HUES48 (cell line): ENCODE data around the gene SCUBE1.

Experiments
- H3K27ac ChIP-seq: one replicate; pipeline ENCODE4 v1.7.0; 2013; ENCODE audit warnings: low read depth, low read length, inconsistent platforms
- H3K27me3 ChIP-seq: 2 replicates; pipeline ENCODE4 v1.6.1; 2013; ENCODE audit warnings: mild to moderate bottlenecking, low read length; ENCODE audit not compliant: control insufficient read depth, insufficient read depth
- H3K36me3 ChIP-seq: 2 replicates; pipeline ENCODE4 v1.6.1; 2013; ENCODE audit warnings: low read length; ENCODE audit not compliant: control insufficient read depth, insufficient read depth
- H3K4me1 ChIP-seq: 2 replicates; pipeline ENCODE4 v1.6.1; 2013; ENCODE audit warnings: mild to moderate bottlenecking, low read length; ENCODE audit not compliant: control insufficient read depth, insufficient read depth
- H3K4me3 ChIP-seq: 2 replicates; pipeline ENCODE4 v1.5.1; 2013; ENCODE audit warnings: mild to moderate bottlenecking, low read depth, low read length
- H3K9ac ChIP-seq: 2 replicates; pipeline ENCODE4 v1.6.1; 2013; ENCODE audit warnings: mild to moderate bottlenecking, low read depth, low read length, moderate library complexity
- H3K9me3 ChIP-seq: 2 replicates; pipeline ENCODE4 v1.6.1; 2013; ENCODE audit warnings: low read length; ENCODE audit not compliant: control insufficient read depth, insufficient read depth

The SCUBE1 gene

DNA sequence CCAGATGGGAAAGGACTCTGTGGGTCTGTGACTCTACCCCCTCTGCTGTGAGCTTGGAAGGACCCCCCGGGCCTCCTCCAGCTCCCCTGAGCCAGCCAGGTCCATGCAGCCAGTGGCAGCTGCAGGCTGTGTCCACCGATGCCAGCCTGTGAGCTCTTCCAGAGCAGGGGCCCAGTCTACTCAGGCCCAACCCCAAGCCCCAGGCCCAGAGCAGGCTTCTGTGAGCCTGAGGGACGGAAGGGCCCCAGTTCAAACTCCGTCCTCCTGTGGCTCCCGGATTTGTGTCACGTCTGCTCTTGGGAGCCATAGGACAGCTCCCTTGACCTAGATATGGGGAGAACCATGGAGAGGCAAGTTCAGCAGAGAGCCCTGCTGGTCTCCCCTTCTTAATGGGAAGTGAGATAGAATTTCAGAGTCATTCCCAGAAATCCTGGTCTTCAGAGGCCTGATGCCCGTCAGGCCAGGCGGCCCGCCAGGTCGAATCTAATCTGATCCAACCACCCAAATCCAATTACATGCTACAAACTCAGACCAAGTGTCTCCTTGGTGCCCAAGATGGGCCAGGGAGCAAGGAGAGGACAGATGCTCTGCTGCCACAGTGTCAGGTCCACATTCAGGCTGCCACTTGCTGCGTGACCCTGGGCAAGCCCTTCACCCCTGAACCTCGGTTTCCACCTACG lies 75.1 kb downstream of the SCUBE1 start:
- Histone ChIP-seq H3K4me1 (no peaks in the 10 kb centered on the region; the same call in 1 of the 2 replicates), H3K4me3 (no peak overlapping the region), H3K36me3 (no peaks in the 10 kb centered on the region), H3K27me3 (no peaks in the 10 kb centered on the region), H3K9me3 (no peaks in the 10 kb centered on the region), H3K27ac (no peak overlapping the region), H3K9ac (no peak overlapping the region)

DNA sequence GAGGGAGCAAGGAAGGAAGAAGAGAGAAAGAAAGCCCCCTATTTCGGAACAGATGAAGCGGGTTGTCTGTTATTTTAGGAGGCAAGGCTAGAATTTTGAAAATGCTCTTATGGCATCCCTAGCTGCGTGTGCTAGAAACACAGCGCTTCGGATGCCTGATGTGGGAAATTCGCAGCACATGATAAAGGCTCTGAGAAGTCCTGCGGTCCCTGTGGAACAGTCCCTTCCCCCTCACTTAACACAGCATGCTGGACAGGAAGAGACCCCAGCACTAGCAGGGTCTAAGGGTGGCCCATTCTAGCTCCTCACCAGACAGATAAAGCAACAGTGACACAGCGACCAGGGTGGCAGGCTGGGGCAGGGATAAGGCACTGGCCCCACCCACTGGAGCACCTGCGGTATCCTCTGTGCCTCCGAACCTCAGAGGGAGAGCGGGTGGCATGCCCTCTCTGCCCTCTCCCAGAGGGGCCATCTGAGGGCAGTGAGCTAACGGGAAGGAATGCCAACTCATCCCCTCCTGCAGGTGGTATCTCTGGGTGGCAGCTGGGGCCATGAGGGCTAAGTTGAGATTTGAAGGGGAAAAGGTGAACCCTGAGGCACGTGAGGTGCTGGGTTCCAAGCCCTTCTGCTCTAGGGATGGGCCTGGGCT lies 75.7 kb downstream of the SCUBE1 start:
- Histone ChIP-seq H3K4me1 (no peaks in the 10 kb centered on the region; the same call in 1 of the 2 replicates), H3K27ac (no peak overlapping the region), H3K27me3 (no peaks in the 10 kb centered on the region), H3K9me3 (no peaks in the 10 kb centered on the region), H3K9ac (no peak overlapping the region), H3K36me3 (no peaks in the 10 kb centered on the region), H3K4me3 (no peak overlapping the region)

DNA sequence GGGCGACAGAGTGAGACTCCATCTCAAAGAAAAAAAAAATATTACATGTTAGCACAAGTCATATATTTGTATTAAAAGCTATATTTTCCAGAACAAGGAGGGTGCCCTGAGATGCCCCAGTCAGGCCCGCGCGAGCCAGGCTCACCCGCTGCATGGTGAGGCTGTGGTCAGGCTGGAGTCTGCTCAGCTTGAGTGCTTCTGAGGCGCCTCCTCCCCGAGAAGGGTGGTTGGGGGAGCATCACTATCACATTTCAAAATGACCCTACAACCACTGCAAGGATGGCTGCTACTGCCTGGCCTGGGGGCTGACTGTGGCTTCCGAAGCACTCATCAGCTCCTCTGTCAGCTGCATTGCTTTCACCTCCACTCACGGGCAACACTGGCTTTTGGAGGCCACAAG lies 77.1 kb downstream of the SCUBE1 start:
- H3K9ac ChIP-seq = no peak overlapping the region
- H3K4me1 ChIP-seq = no peaks in the 10 kb centered on the region; the same call in 1 of the 2 replicates
- H3K4me3 ChIP-seq = no peak overlapping the region
- no peaks in the 10 kb centered on the region for H3K27me3 ChIP-seq
- H3K9me3 ChIP-seq = no peaks in the 10 kb centered on the region
- H3K27ac ChIP-seq = no peak overlapping the region
- no peaks in the 10 kb centered on the region for H3K36me3 ChIP-seq

DNA sequence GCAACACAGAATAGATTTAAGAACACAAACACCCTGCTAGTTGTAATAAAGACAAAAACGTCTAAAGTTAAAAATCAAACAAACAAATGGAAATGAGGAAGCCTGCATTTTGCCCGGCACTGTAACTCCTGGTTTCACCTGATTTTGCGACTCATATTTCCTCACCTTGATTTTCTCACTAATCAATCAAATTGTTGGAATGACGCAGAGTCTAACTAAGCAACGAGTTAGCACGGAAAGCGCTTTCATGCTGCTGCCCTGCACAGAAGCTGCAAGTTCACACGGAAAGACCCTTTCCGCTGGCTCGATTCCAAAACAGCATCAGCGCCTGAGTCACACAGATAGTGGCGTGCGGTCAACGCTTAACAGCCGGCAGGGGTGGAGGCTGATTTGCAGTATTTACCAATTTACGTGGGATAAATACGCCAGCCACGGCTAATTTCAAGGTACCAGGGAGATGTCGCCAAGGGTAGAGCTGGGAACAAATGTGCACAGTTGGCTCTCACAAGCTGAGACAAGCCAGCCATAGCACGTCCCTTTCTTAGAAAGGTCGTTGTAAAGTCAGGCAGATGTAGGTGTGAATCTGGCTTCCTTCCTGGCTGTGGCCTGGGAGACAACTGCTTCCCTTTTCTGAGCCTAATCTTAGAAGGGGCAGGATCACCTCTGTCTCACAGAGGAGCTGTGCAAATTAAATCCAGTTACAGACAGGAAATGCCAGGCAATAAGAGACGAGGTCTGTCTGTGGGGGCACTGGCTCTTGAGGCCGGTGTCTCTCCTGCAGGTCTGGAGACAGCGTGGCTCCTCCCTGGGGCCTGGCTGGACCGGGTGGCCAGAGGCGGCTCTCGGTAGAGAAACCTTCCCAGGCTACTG lies 79.3 kb downstream of the SCUBE1 start:
- H3K27ac ChIP-seq = no peak overlapping the region
- H3K27me3 ChIP-seq = no peaks in the 10 kb centered on the region
- no peaks in the 10 kb centered on the region for H3K9me3 ChIP-seq
- H3K9ac ChIP-seq = no peak overlapping the region
- H3K4me1 ChIP-seq = no peaks in the 10 kb centered on the region; the same call in 1 of the 2 replicates
- H3K4me3 ChIP-seq = no peak overlapping the region
- H3K36me3 ChIP-seq = no peaks in the 10 kb centered on the region

DNA sequence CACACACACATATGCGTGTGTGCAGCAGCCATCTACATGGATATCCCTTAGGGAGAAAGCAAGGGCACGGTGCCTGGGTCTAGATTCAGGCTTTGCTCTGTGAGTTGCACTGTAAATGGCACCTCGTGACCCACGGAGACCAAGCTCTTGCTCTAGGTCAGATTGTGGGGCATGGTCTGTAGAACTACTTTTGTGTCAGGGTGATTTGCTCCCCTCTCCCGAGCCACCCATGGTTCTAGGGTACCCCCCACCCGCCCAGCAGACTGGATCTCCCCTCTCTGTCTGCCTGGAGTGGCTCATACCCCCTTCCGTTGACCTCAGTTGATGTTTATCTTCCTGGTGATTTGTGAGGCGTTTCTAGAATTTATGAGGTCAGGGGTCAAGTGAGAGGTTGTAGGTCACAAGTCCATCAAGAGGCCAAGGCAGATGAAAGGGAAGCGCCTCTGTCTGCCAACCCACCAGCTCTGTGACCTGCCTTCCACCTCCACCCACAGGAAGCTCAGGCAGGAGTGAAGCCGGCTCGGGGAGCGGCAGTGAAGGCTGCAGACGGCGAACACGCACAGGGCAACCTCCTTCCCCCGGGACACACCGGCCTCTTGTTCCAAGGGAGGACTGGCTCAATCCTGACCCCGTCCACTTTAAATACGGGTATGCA lies 80.1 kb downstream of the SCUBE1 start:
- no peaks in the 10 kb centered on the region for H3K9me3 ChIP-seq
- H3K4me1 ChIP-seq = no peaks in the 10 kb centered on the region; the same call in 1 of the 2 replicates
- no peaks in the 10 kb centered on the region for H3K27me3 ChIP-seq
- no peak overlapping the region for H3K9ac ChIP-seq
- no peaks in the 10 kb centered on the region for H3K36me3 ChIP-seq
- no peak overlapping the region for H3K27ac ChIP-seq
- H3K4me3 ChIP-seq = no peak overlapping the region

DNA sequence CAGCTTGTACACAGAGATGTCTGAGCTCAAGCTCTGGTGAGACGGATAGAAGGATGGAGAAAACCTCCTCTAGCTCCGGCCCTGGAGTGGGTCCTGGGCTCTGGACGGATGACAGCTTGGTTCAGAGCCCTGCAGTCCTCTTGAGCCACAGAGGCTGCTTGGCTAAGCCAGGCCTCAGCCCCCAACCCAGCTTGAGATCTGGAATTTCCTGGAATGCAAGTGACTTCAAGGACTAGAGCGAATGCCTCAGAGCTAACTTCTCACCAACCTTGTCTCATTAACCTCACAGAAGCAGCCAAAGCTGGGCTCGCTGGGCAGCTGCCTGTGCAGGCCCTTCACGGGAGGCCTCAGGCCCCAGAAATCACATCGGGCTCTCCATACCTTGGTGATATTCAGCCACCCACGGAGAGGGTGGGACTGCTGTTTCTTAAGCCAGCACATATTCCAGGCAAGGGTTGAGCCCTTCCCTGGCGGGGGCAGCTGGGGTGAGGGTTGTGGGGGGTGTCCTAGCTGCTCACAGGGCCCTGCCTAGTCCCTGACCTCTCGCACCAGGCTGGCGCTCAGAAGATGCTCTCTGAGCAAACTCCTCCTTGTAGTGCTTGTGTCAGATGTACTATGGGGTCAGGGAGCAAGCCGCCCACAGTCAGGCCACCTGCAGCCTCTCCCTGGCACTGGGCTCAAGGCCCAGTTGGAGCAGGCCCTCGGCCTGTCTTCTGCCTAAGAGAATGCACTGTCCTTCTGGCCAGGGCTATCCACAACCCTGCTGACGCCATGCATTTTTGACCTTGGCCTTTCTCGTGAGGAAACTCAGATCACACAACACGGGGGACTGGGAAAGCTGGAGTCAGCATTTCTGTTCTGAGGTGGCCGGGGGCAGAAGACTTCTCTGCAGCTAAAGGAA lies 82.6 kb downstream of the SCUBE1 start:
- Histone ChIP-seq H3K4me1 (no peaks in the 10 kb centered on the region; the same call in 1 of the 2 replicates), H3K36me3 (no peaks in the 10 kb centered on the region), H3K9ac (no peak overlapping the region), H3K9me3 (no peaks in the 10 kb centered on the region), H3K27ac (no peak overlapping the region), H3K27me3 (no peaks in the 10 kb centered on the region), H3K4me3 (no peak overlapping the region)

DNA sequence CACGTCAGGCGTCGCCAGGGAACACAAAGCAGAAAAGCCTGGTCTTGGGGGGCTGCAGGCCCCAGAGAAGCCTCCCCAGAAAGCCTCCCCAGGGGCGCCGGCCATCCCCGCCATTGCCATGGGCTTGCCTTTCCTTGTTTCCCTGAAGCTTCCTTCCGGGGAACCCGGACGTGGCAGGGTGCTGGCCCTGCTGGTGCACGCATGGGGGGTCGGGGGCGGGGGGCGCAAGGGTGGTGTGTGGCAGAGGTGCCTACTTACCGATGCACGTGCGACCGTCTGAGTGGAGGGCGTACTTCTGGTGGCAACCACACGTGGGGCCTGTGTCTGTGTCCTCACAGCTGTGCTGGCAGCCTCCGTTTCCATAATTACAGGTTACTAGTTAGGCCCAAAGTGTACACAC lies 85.2 kb downstream of the SCUBE1 start:
- H3K4me1 ChIP-seq = no peaks in the 10 kb centered on the region
- no peak overlapping the region for H3K9ac ChIP-seq
- no peaks in the 10 kb centered on the region for H3K27me3 ChIP-seq
- H3K9me3 ChIP-seq = no peaks in the 10 kb centered on the region
- H3K4me3 ChIP-seq = no peak overlapping the region
- no peak overlapping the region for H3K27ac ChIP-seq
- no peaks in the 10 kb centered on the region for H3K36me3 ChIP-seq

DNA sequence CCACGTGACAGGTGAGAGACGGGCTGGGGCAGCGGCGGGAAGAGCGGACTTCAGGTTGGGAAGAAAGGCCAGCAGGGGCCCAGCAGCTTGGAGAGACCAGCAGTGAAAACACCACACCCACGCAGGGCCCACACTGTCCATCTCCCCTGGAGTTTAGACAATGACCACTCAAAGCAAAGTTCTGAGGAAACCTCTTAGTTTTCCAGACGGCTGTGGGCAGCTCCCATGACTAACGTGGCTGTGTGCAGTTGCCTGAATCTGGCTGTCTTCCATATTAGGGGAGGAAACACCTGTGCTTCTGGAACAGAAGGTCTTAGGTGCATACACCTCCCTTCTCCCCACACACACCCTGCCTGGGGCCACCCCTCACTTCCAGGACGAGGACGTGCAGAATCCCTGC lies 85.6 kb downstream of the SCUBE1 start:
- Histone ChIP-seq H3K4me1 (no peaks in the 10 kb centered on the region), H3K9me3 (no peaks in the 10 kb centered on the region), H3K27me3 (no peaks in the 10 kb centered on the region), H3K9ac (no peak overlapping the region), H3K4me3 (no peak overlapping the region), H3K27ac (no peak overlapping the region), H3K36me3 (no peaks in the 10 kb centered on the region)

DNA sequence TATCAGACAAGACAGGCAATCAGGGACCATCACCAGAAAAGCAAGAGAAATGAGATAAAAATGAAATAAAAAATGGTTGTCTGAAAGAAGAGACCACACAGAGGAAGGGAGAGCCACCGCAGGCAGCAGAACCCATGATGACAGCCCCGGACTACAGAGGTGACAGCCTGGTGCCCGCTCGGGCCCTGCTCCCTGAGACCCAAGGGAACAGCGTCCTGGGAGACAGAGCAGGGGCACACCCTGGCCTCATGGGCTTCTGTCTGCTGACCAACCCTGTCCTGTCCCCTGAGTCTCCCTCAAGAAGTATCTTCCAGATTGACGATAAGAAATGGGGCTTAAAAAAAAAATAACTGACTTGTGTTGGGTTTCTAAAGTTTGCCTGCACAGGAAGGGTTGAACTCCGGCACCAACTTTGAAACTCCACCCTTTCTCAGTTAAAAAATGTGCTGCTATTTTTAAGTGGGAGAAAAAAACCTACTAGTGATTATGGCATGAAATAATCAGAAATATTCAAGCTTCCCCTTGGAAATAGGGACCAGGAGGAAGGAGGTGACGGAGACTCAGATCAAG lies 86.1 kb downstream of the SCUBE1 start:
- no peak overlapping the region for H3K9ac ChIP-seq
- H3K36me3 ChIP-seq = no peaks in the 10 kb centered on the region
- no peaks in the 10 kb centered on the region for H3K9me3 ChIP-seq
- H3K27me3 ChIP-seq = no peaks in the 10 kb centered on the region
- H3K4me1 ChIP-seq = no peaks in the 10 kb centered on the region
- H3K4me3 ChIP-seq = no peak overlapping the region
- no peak overlapping the region for H3K27ac ChIP-seq

DNA sequence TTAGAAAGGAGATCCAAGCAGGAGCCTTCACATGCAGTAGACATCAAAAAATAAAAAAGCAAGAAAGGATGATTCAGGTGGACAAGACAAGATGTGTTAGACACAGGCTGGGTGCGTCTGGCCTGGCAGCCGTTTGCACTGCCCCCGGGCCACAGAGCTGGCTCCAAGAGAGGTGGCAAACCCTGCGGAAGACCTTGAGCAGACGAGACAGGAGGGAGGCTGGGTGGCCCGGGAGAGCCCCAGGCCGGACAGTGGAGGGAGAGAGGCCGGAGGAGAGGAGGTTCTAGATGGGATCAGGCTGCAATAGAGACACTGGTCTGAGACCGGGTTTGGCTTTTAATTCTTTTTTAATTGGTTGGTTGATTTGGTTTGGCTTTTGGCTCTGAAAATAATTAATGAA lies 86.6 kb downstream of the SCUBE1 start:
- no peaks in the 10 kb centered on the region for H3K4me1 ChIP-seq
- H3K9ac ChIP-seq = no peak overlapping the region
- H3K27me3 ChIP-seq = no peaks in the 10 kb centered on the region
- H3K36me3 ChIP-seq = no peaks in the 10 kb centered on the region
- no peaks in the 10 kb centered on the region for H3K9me3 ChIP-seq
- no peak overlapping the region for H3K27ac ChIP-seq
- no peak overlapping the region for H3K4me3 ChIP-seq
